Tibial nerve (tissue), 4 donors: ENCODE data around the gene ARAF. TPM values are rescaled to one million over a fixed set of nuclear protein-coding genes. Genes with fewer than 3 reads are reported as not detected.

ENCODE experiments used
- DNase-seq, 2 donors: peaks; one replicate each; pipeline ENCODE4 v3.0.0-alpha.2; 2019; ENCODE audit warnings: low spot score in 2 of 2
- H3K27ac ChIP-seq, 4 donors: fragments of 200-600 bp; sonication (generic) in 3 of 4; one replicate each; pipeline ENCODE4 v1.5.1; 2017 to 2019; ENCODE audit warnings: mild to moderate bottlenecking in 1 of 4
- H3K27me3 ChIP-seq, 2 donors: fragments of 200-600 bp; sonication (generic) in 1 of 2; one replicate each; pipeline versions ENCODE4 v1.5.1 to v1.6.0; 2017 to 2019
- H3K36me3 ChIP-seq, 3 donors: fragments of 200-600 bp; sonication (generic); one replicate each; pipeline ENCODE4 v1.5.1; 2018 to 2019
- H3K4me1 ChIP-seq, 4 donors: fragments of 200-600 bp; sonication (generic) in 3 of 4; one replicate each; pipeline ENCODE4 v1.5.1; 2017 to 2019
- H3K4me3 ChIP-seq, 4 donors: fragments of 200-600 bp; sonication (generic) in 3 of 4; one replicate each; pipeline ENCODE4 v1.5.1; 2017 to 2019; ENCODE audit warnings: mild to moderate bottlenecking in 1 of 4, moderate library complexity in 1 of 4
- H3K9me3 ChIP-seq, 4 donors: fragments of 200-600 bp; sonication (generic) in 3 of 4; one replicate each; pipeline ENCODE4 v1.5.1; 2017 to 2019
- CTCF ChIP-seq, 5 experiments: fragments of 200-600 bp in 3 of 5; fragments of 450-650 bp in 2 of 5; sonication (generic) in 3 of 5; IDR thresholded peaks; one replicate each; pipeline ENCODE4 v1.5.1; 2016 to 2019; ENCODE audit warnings: antibody characterized with exemption in 5 of 5, mild to moderate bottlenecking in 3 of 5, moderate library complexity in 2 of 5
- EP300 ChIP-seq, 2 donors: sonication (generic); formaldehyde crosslinking; IDR thresholded peaks; one replicate each; pipeline ENCODE4 v1.6.1; 2017; ENCODE audit warnings: antibody characterized with exemption in 2 of 2, mild to moderate bottlenecking in 1 of 2
- POLR2A ChIP-seq, 2 donors: fragments of 450-650 bp; IDR thresholded peaks; one replicate each; pipeline ENCODE4 v1.6.1; 2017; ENCODE audit warnings: antibody characterized with exemption in 2 of 2, mild to moderate bottlenecking in 2 of 2, moderate library complexity in 2 of 2
- WGBS, 2 donors: methylation state at CpG; one replicate each; pipeline ENCODE4 v1.1.5; 2018; 5-methylcytosine and 5-hydroxymethylcytosine counted together
- total RNA-seq, 4 donors: library from RNA; depleted of rRNA; stranded (reverse); fragments of >200 nt; gene quantifications; one replicate each; pipeline ENCODE4 v1.1.0, GENCODE V29; 2016

Gene ARAF
- total RNA-seq, 4 donors from 2014 or later: 34.1 to 61.2 (median 40.8) TPM

GRCh38 chrX:47581731-47582647 is 21.0 kb downstream of the ARAF start, which contains the start of gene TIMP1:
TSS of gene TIMP1 (plus strand) at chrX:47582436. CDS start at chrX:47583416, 980 bp downstream.
- peak; percentile 79 to 84 for DNase-seq
- peak within 1 kb of the TSS; percentile 35 to 60 (median 40) for H3K4me3 ChIP-seq
- H3K36me3 ChIP-seq: peaks cover 0 to 18% (median 0%) of the 10 kb centered on the region in 3 donors
- WGBS, 2 donors: 5 to 28% methylated on average over 20 to 28 of the region's 28 CpGs
- no peaks in the 10 kb centered on the region for H3K27me3 ChIP-seq
- no peaks in the 10 kb centered on the region for H3K9me3 ChIP-seq
- H3K27ac ChIP-seq: peak within 1 kb of the TSS; percentile 73 to 95 (median 87)
- H3K4me1 ChIP-seq: peaks cover 0 to 33% (median 2%) of the 10 kb centered on the region in 4 donors
- TF ChIP-seq POLR2A (IDR thresholded peaks at IDR 0.05): peak in 1 of 2 donors; percentile 62
- TF ChIP-seq CTCF (IDR thresholded peaks at IDR 0.05): peak in 1 of 5 experiments; percentile 20
- TF ChIP-seq EP300 (IDR thresholded peaks at IDR 0.05): peak; percentile 26 to 84

- peak overlapping the region in 2 of 4 donors; percentile 35 to 60 for H3K4me3 ChIP-seq
- peak overlapping the region in 3 of 4 donors; percentile 81 to 95 (median 93) for H3K27ac ChIP-seq
- WGBS, 2 donors: 46 to 53% methylated on average over 7 to 8 of the region's 8 CpGs
- no peak for DNase-seq
- no peak for TF ChIP-seq CTCF (IDR thresholded peaks at IDR 0.05)
- TF ChIP-seq EP300 (IDR thresholded peaks at IDR 0.05): no peak
- TF ChIP-seq POLR2A (IDR thresholded peaks at IDR 0.05): no peak
- H3K36me3 ChIP-seq: peaks cover 0 to 18% (median 0%) of the 10 kb centered on the region in 3 donors
- no peaks in the 10 kb centered on the region for H3K9me3 ChIP-seq
- no peaks in the 10 kb centered on the region for H3K27me3 ChIP-seq
- peaks cover 0 to 33% (median 2%) of the 10 kb centered on the region in 4 donors for H3K4me1 ChIP-seq
Measured at GRCh38 chrX:47583240-47583861, 22.3 kb downstream of the ARAF start.

- 54 to 60% methylated on average over 6 of the region's 6 CpGs for WGBS, 2 donors
- Histone ChIP-seq H3K9me3 (no peaks in the 10 kb centered on the region), H3K27ac (peak overlapping the region in 2 of 4 donors; percentile 93 to 95), H3K27me3 (no peaks in the 10 kb centered on the region), H3K4me3 (no peak overlapping the region), H3K4me1 (peaks cover 0 to 33% (median 2%) of the 10 kb centered on the region in 4 donors), H3K36me3 (peaks cover 0 to 18% (median 0%) of the 10 kb centered on the region in 3 donors)
- no peak for DNase-seq
- TF ChIP-seq EP300 (IDR thresholded peaks at IDR 0.05): no peak
- TF ChIP-seq POLR2A (IDR thresholded peaks at IDR 0.05): no peak
- TF ChIP-seq CTCF (IDR thresholded peaks at IDR 0.05): no peak
Measured at GRCh38 chrX:47584714-47585113, 23.7 kb downstream of the ARAF start.

GRCh38 chrX:47585273-47585672 is 24.3 kb downstream of the ARAF start:
- DNase-seq: no peak
- TF ChIP-seq CTCF (IDR thresholded peaks at IDR 0.05): no peak
- TF ChIP-seq EP300 (IDR thresholded peaks at IDR 0.05): no peak
- no peak for TF ChIP-seq POLR2A (IDR thresholded peaks at IDR 0.05)
- 80 to 82% methylated on average over 2 to 12 of the region's 16 CpGs for WGBS, 2 donors
- H3K4me3 ChIP-seq: no peak overlapping the region
- H3K4me1 ChIP-seq: peaks cover 0 to 33% (median 2%) of the 10 kb centered on the region in 4 donors
- H3K27me3 ChIP-seq: no peaks in the 10 kb centered on the region
- peak overlapping the region in 2 of 4 donors; percentile 48 to 93 for H3K27ac ChIP-seq
- H3K9me3 ChIP-seq: no peaks in the 10 kb centered on the region
- H3K36me3 ChIP-seq: peaks cover 0 to 18% (median 0%) of the 10 kb centered on the region in 3 donors
